SH-SY5Y (cell line): Measurements from ENCODE around the gene PRUNE2.

ENCODE experiments used
- GATA2 ChIP-seq: IDR thresholded peaks from 2 replicates; pipeline ENCODE4 v1.6.1; 2011; ENCODE audit warnings: mild to moderate bottlenecking, low read depth, low read length
- GATA3 ChIP-seq: IDR thresholded peaks from 2 replicates; pipeline ENCODE4 v1.6.1; 2011; ENCODE audit warnings: low read depth, mild to moderate bottlenecking, low read length, moderate library complexity

- TF ChIP-seq GATA2 = no peak
- TF ChIP-seq GATA3 = no peak
These were observed 50.9 kb downstream of the PRUNE2 start for GRCh38 chr9:76855015-76855414.
